KOPT-K1 (cell line): Measurements from ENCODE around the gene MSH6.

Source experiments
- H3K27ac ChIP-seq: fragments of 200-600 bp; sonication (generic); 2 replicates; pipeline ENCODE4 v1.5.1; 2016; ENCODE audit warnings: antibody characterized with exemption, mild to moderate bottlenecking, low read depth, low read length; ENCODE audit not compliant: poor library complexity, severe bottlenecking
- H3K36me3 ChIP-seq: fragments of 200-600 bp; sonication (generic); 2 replicates; pipeline ENCODE4 v1.5.1; 2017; ENCODE audit warnings: antibody characterized with exemption, mild to moderate bottlenecking, low read length, moderate library complexity; ENCODE audit not compliant: insufficient read depth
- H3K9me3 ChIP-seq: fragments of 200-600 bp; sonication (generic); 2 replicates; pipeline ENCODE4 v1.5.1; 2017; ENCODE audit warnings: antibody characterized with exemption, low read length, mild to moderate bottlenecking; ENCODE audit not compliant: insufficient read depth, poor library complexity, severe bottlenecking

Gene MSH6

GRCh38 chr2:47782671-47783485 lies at the start of gene MSH6:
TSS of gene MSH6 (plus strand) at chr2:47783145. CDS start at chr2:47783234, 89 bp downstream.
- H3K9me3 ChIP-seq = no peaks in the 10 kb centered on the region
- peaks cover 37% of the 10 kb centered on the region for H3K36me3 ChIP-seq
- peak within 1 kb of the TSS; percentile 99 for H3K27ac ChIP-seq

DNA sequence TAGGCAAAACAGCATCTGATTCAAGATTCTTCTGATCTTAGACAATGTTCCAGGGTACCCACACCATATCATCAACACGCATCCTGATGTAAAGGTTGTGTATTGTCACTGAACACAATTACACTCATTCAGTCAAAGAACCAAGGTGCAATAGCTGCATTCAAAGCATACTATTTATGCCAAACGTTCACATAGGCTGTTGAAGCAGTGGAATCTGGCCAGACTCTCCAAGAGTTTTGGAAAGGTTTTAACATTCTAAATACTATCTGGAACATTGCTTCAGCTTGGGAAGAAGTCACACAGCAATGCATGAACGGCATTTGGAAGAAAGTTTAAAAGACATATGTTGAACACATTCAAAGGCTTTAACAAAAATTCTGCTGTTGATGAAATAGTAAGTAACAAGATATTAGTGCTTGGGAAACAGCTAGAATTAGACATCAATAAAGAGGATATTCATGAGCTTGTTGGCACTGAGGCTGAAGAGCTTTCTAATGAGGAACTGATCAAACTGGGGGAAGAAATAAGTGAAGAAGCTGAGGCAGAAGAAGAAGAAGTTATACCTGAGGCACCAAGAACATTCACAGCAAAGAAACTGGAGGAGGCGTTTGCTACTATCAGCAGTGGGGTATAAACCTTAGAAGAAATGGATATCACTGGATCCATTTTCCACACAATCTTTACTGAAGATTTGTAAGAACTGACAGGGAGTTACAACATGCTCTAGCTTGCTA lies 47.6 kb upstream of the MSH6 start:
- no peak overlapping the region for H3K27ac ChIP-seq
- H3K9me3 ChIP-seq = no peaks in the 10 kb centered on the region
- H3K36me3 ChIP-seq = no peaks in the 10 kb centered on the region

- H3K27ac ChIP-seq = no peak overlapping the region
- no peaks in the 10 kb centered on the region for H3K36me3 ChIP-seq
- no peaks in the 10 kb centered on the region for H3K9me3 ChIP-seq
These were observed 47.0 kb upstream of the MSH6 start for GRCh38 chr2:47735912-47736311.

- H3K36me3 ChIP-seq = no peaks in the 10 kb centered on the region
- H3K27ac ChIP-seq = no peak overlapping the region
- no peaks in the 10 kb centered on the region for H3K9me3 ChIP-seq
These were observed 45.6 kb upstream of the MSH6 start for GRCh38 chr2:47737191-47737975.

DNA sequence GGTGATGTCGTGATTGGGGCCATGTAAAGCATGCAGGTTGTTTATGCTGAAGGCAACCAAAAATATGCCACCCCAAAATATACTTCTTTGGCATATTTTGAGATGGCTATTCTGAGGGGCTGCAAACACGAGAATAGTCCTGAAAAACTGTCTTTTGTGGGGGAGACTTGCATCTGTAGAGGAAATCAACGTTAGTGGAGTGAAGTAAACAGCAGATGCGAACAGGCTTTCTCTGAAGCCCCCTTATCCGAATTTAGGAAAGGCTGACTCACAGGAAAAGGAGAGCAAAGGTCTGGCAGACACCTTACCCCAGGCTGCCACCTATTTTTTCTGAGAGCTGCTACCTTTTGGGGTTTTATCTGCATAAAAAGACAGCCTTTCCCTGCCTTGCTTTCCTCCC lies 44.6 kb upstream of the MSH6 start:
- H3K9me3 ChIP-seq = no peaks in the 10 kb centered on the region
- H3K27ac ChIP-seq = no peak overlapping the region

GRCh38 chr2:47741101-47741500 lies 41.8 kb upstream of the MSH6 start:
- Histone ChIP-seq H3K9me3 (no peaks in the 10 kb centered on the region), H3K27ac (no peak overlapping the region), H3K36me3 (no peaks in the 10 kb centered on the region)

More for the DNA sequence above, 44.6 kb upstream of the MSH6 start:
- H3K36me3 ChIP-seq = no peaks in the 10 kb centered on the region

DNA sequence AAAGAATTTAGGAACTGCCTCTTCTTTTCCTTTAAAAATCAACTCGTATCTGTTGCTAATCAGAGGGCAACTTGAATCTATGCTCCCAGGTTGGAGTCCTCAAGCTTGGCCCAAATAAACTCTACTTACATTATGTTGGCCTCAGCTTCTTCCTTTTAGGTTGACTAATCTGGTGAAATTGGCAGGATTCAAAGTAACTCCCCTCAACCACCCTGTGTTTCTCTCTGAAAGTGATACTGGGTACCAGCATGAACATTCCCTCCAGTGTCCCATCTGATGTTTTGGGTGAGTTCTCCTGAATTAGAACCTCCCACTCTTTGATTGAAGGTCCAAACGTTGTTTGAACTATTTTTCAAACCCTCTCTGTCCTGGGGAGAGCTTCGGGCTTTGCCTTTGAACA lies 41.3 kb upstream of the MSH6 start:
- H3K27ac ChIP-seq = no peak overlapping the region
- no peaks in the 10 kb centered on the region for H3K9me3 ChIP-seq
- H3K36me3 ChIP-seq = no peaks in the 10 kb centered on the region

DNA sequence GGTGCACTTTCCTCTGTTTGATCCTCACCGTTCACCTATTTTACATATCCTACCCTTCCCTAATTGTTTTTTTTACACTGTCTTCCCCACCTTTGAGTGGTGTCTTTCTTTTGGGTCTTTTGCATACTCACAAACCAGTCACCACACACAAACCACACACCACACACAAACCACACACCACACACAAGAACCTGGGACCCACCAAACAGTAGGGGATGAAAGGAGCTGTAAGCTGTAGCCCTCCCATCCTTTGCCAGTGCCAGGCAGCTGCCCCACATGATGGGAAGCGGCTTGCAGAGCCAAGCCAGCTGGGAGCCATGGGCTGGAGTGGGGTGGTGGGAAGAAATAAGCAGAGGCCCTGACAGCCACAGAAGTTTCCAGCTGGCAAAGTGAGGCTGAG lies 38.9 kb upstream of the MSH6 start:
- Histone ChIP-seq H3K9me3 (peaks cover 13% of the 10 kb centered on the region), H3K27ac (no peak overlapping the region), H3K36me3 (no peaks in the 10 kb centered on the region)

DNA sequence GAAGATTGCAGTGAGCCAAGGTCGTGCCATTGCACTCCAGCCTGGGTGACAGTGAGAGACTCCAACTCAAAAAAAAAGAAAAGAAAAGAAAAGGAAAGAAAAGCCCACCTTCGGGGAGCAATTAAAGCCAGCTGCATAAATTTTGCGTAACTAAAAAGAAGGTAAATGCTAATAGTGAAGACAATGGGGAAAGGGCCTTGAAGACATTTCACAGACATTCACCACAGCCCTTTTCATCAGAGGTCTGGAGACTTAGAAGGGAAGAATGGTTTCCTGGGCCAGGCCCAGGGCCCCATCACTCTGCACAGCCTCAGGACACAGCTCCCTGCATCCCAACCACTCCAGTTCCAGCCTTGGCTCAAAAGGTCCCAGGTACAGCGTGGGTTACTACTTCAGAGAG lies 35.1 kb upstream of the MSH6 start:
- Histone ChIP-seq H3K9me3 (peaks cover 19% of the 10 kb centered on the region), H3K27ac (no peak overlapping the region), H3K36me3 (no peaks in the 10 kb centered on the region)

DNA sequence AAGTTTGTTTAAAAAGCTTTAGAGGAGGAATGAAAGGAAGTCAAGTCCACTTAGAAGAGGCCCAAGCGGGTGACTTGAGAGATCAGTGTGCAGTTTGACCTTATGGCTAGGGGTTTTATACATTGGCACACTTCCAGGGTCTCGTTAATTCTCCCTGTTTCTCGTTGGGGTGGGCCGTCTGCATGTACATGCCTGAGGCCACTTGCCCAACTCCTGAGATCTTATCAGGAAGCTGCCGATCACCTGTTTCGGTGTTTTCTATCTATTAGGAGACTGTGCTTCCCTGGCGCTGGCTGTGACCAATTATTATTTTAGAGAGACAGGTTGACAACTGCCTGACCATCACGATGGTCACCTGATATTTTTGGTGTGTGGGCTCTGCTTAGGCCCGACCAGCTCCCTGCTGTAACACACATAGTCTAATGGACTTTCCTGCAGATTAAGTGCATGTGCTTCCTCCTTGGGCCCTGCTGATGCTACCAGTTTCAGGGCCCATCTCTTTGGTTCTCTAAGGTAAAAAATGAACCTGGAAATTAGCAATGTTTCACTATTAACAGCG lies 31.0 kb upstream of the MSH6 start:
- Histone ChIP-seq H3K36me3 (no peaks in the 10 kb centered on the region), H3K9me3 (peaks cover 19% of the 10 kb centered on the region), H3K27ac (no peak overlapping the region)

DNA sequence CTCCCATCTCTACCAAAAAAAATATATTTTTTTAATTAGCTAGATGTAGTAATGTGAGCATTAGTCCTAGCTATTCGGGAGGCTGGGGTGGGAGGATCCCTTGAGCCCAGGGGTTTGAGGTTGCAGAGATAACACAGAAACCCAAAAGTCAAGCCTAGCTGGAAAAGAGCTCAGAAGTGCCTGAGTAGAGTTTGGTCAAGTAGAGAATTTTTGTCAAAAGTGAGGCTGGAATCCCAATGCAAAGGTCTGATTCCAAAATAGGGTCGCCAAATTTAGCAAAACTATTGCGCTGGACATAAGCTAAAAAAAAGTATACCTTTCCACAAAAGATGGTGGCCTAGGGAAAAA lies 15.5 kb upstream of the MSH6 start:
- Histone ChIP-seq H3K27ac (no peak overlapping the region), H3K9me3 (no peaks in the 10 kb centered on the region), H3K36me3 (no peaks in the 10 kb centered on the region)

- Histone ChIP-seq H3K9me3 (no peaks in the 10 kb centered on the region), H3K27ac (no peak overlapping the region)
These were observed 14.9 kb upstream of the MSH6 start for GRCh38 chr2:47767880-47768609.

GRCh38 chr2:47769318-47769717 lies 13.6 kb upstream of the MSH6 start:
- Histone ChIP-seq H3K27ac (no peak overlapping the region), H3K9me3 (no peaks in the 10 kb centered on the region), H3K36me3 (no peaks in the 10 kb centered on the region)

More at GRCh38 chr2:47767880-47768609, 14.9 kb upstream of the MSH6 start:
- no peaks in the 10 kb centered on the region for H3K36me3 ChIP-seq

- H3K9me3 ChIP-seq = no peaks in the 10 kb centered on the region
- no peaks in the 10 kb centered on the region for H3K36me3 ChIP-seq
- no peak overlapping the region for H3K27ac ChIP-seq
These were observed 11.7 kb upstream of the MSH6 start for GRCh38 chr2:47771211-47771610.
